Activated T-helper 1 cell treated with anti-CD3 and anti-CD28 coated beads, Interleukin-2, amount 50 U/mL, for 16 hours (primary cell): Measurements from ENCODE around the gene PRM2.

ENCODE experiments used
- DNase-seq, 2 donors: peaks; one replicate each; pipeline ENCODE4 v3.0.0-alpha.2; 2020; ENCODE audit warnings: low read depth in 1 of 2, low spot score in 1 of 2

The PRM2 gene

GRCh38 chr16:11264155-11264832 lies 12.0 kb downstream of the PRM2 start:
- DNase-seq = no peak

GRCh38 chr16:11263737-11264136 lies 12.5 kb downstream of the PRM2 start:
- DNase-seq = no peak

DNA sequence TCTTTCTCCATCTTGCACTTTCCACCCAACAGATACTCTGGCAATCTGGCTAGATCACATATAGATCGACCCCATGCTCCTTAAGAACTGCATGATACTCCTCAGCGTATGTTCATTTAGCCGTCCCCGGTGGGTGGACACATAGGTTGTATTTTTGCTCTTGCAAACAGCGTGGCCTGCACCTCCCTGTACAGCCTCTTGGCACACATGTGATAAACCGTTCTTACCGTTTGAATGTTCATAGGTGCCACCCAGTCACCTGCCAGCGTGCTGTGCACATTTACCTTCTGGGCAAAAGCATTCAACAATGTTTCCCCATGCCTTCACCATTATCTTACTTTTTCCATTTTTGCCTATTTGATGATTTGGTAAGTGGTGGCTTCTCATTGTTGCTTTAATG lies 13.4 kb downstream of the PRM2 start:
- DNase-seq = no peak

- no peak for DNase-seq
Measured at GRCh38 chr16:11260596-11260966, 15.7 kb downstream of the PRM2 start.

GRCh38 chr16:11259655-11260595 lies 16.4 kb downstream of the PRM2 start:
- no peak for DNase-seq

DNA sequence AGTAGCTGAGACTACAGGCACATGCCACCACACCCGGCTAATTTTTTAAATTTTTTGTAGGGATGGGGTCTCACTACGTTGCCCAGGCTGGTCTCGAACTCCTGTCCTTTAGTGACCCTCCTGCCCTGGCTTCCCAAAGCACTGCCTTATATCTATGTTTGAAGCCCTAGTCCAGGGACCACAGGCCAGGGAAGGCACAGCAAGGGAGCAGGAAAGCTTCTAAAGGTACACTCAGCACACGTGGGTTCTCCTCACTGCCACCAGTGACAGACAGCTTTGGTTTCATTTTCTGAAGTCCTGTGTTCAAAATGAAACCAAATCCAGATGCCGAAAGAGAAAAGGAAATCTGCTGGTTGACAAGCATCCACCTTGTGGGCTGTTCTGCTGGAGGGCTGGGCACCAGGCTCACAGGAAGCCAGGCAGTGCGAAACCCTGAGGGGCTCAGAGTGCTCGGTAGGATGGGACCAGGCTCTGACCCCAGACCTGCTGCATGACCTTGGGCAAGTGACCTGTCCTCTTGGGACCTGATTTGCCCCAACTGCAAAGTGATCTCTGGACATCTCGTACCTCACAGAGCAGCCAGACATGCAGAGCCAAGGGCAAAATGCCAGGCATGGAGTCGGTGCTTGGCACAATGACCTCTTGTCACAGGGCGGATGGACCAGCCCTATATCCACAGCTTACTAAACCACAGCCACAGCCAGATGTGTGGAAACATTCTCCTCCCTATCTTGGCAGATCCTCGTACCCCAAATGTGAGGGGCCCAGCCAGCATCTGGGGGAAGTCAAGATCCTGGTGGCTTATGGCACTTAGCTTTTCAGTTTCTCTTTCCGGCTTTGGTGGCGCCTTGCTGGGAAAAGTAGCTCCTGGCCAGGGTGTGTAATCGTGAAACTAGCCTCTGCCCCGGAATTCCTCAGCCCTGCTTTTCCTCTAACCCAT lies 17.5 kb downstream of the PRM2 start:
- no peak for DNase-seq

GRCh38 chr16:11257131-11257938 lies 18.9 kb downstream of the PRM2 start:
- no peak for DNase-seq

DNA sequence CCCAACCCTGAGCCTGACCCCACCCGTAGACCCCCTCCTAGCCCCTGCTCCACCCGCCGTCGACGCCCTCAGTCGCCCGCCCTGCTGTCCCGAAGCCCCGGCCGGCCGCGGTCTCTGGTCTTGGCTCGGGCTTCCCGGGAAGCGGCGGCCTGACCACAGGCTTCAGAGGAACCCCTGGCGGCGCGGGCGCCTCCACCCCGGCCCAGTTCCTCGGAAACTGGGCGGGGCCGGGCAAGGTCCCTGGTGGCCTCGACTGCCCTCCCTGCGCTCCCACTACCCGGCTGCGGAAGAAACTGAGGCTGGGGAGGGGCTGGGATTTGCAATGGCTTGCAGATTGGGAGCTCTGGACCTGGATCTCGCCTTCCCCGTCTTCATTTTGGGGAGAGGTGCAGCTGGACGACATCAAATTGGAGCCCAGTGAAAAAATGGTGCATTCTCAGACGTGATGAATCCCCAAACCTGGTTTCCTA lies 19.6 kb downstream of the PRM2 start:
- no peak for DNase-seq

GRCh38 chr16:11255737-11256660 lies 20.3 kb downstream of the PRM2 start, which contains the start of gene SOCS1:
Gene SOCS1, minus strand, starts transcription at chr16:11256204. Its CDS starts 726 bp downstream, at chr16:11255478.
- DNase-seq = peak; percentile 72 to 88

GRCh38 chr16:11254913-11255736 lies 21.2 kb downstream of the PRM2 start:
- peak; percentile 42 to 51 for DNase-seq

DNA sequence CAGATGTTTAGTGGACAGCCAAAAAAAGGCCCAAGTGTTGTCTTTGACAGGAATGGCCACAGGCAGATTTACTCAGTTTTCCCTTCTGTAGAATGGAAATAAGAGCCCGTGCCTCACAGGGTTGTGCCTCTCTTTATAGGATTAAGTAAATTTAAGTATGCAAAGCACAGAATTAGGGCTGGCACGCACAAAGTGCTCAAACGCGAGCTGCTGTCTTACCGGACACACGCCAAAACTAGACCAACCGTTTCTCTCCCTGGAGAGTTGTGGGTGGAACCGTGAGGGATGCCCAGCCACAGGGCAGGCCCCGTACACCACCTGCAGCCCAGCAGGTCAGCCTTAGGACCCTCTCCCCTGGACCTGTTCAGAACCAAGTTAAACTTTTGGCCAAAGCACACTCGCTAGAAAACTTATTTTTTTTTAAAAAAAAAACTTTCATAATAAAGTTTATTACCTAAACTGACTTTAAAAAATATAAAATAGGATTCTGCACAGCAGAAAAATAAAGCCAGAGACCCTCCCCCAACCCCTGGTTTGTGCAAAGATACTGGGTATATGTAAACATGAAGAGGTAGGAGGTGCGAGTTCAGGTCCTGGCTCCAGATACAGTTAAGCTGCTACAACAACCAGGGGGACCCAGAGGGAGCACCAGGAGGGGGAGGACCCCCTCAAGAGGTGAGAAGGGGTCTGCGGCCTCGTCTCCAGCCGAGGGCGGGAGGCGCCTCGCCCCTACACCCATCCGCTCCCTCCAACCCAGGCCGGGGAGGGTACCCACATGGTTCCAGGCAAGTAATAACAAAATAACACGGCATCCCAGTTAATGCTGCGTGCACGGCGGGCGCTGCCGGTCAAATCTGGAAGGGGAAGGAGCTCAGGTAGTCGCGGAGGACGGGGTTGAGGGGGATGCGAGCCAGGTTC lies 22.0 kb downstream of the PRM2 start:
- DNase-seq = no peak

DNA sequence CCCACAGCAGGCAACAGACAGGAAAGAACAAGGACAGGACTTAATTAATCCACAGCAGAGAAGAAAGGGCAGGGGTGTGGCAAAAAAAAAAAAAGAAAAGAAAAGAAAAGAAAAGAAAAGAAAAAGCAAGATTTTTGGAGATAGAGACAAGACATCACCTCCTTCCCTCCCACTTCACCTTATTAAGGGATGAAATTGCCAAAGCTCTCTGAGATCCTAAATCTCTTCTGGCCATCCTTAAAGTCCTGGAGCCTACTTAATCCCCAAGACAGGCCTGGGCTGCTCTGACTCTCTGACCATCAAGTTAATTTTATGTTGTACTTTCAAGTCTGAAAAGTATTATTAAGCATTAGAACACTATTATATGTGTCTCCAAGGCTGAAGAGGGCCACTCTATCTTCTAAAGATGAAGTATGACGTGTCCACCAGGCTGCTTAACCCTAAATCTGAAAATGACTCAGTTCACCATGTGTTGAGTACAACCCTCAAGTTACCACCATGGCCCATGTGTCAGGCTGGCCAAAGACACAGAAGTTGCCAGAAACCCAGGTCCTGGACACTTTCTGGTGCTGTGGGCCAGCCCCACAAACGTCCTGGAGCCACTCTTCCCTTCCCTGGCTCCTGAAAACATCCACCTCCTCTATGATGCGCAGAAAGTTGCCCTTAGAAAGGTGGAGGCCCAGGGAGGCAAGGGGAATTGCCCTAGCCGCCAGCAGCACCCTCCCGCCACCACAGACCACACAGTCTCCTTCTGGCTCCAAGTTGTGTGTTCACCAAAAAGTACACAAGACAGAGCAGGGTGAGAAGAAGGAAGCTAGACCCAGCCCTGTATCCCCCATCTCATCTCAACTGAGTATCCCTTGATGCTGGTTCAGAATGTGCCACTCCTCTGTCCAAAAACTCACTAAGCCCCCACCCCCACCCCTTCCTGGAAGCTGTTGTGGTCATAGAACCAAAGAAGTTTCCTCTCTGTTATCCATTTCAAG lies 23.0 kb downstream of the PRM2 start:
- no peak for DNase-seq

DNA sequence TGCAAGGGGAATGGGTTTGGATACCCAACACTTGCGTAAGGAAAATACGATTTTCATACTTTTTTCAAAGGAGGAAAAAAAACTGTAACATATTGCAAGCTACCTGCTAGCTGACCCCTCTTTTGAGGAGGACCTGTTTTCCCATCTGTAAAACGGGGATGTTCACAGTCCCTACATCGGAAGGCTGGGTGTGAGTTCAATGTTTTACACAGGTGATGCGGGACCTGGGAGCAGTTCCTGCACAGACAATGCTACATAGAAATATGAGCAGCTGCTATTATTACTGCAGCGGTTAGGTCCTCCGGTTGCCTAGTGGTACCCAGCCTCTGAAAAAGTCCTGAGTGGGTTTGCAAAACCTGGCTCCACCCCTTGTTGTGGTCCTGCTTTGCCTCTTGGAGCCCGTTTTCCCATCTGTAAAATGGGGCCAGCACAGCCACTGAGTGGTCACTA lies 23.8 kb downstream of the PRM2 start:
- no peak for DNase-seq

- peak; percentile 53 to 64 for DNase-seq
Measured at GRCh38 chr16:11251525-11252481, 24.5 kb downstream of the PRM2 start.
